Progenitor cell of endocrine pancreas (in vitro differentiated cells): ENCODE results near the gene EGLN2. TPM values are rescaled to one million over a fixed set of nuclear protein-coding genes. Genes with fewer than 3 reads are reported as not detected.

Experiments
- DNase-seq: peaks from one replicate; pipeline ENCODE4 v3.0.0; 2021; ENCODE audit warnings: low spot score; ENCODE audit not compliant: unreplicated experiment
- H3K27ac Mint-ChIP-seq: 2 replicates; pipeline ENCODE4 v1.8.0; 2021; ENCODE audit warnings: mild to moderate bottlenecking, moderate library complexity, mixed read lengths
- H3K27me3 Mint-ChIP-seq: 2 replicates; pipeline ENCODE4 v1.8.0; 2021; ENCODE audit warnings: mixed read lengths
- H3K36me3 Mint-ChIP-seq: 2 replicates; pipeline ENCODE4 v1.8.0; 2022; ENCODE audit warnings: mixed read lengths; ENCODE audit not compliant: insufficient read depth
- H3K4me1 Mint-ChIP-seq: 2 replicates; pipeline ENCODE4 v1.8.0; 2021; ENCODE audit warnings: low read depth, mixed read lengths
- H3K4me3 Mint-ChIP-seq: 2 replicates; pipeline ENCODE4 v1.8.0; 2021; ENCODE audit warnings: low read depth, mild to moderate bottlenecking, moderate library complexity, mixed read lengths
- H3K9me3 Mint-ChIP-seq: 2 replicates; pipeline ENCODE4 v1.8.0; 2021; ENCODE audit warnings: low read depth, mixed read lengths
- CTCF ChIP-seq: fragments of 200-600 bp; sonication (generic); IDR thresholded peaks from one replicate; pipeline ENCODE4 v1.5.0; 2021; ENCODE audit warnings: antibody characterized with exemption, mild to moderate bottlenecking; ENCODE audit not compliant: unreplicated experiment
- total RNA-seq: library from RNA; stranded (reverse); gene quantifications from 2 replicates; pipeline ENCODE4 v1.2.1, GENCODE V29; 2021

Gene EGLN2
- total RNA-seq, 1 donor from 2014 or later = 110 TPM

GRCh38 chr19:40797963-40798682, 868 bp upstream of the EGLN2 start:
- no peaks in the 10 kb centered on the region for H3K27me3 Mint-ChIP-seq
- peaks cover 31% of the 10 kb centered on the region for H3K4me1 Mint-ChIP-seq
- TF ChIP-seq CTCF = peak; percentile 47
- peak overlapping the region; percentile 99 for H3K27ac Mint-ChIP-seq
- peak; percentile 52 for DNase-seq
- H3K4me3 Mint-ChIP-seq = peak overlapping the region; percentile 81
- no peaks in the 10 kb centered on the region for H3K9me3 Mint-ChIP-seq
- H3K36me3 Mint-ChIP-seq = peaks cover 4% of the 10 kb centered on the region

- TF ChIP-seq CTCF = no peak
- peaks cover 45% of the 10 kb centered on the region for H3K4me1 Mint-ChIP-seq
Observed at GRCh38 chr19:40799558-40800338, 757 bp downstream of the EGLN2 start.

GRCh38 chr19:40800339-40800996, 1.5 kb downstream of the EGLN2 start:
- Mint-ChIP-seq H3K4me3 (peak overlapping the region; percentile 89), H3K4me1 (peaks cover 48% of the 10 kb centered on the region), H3K36me3 (peaks cover 6% of the 10 kb centered on the region), H3K9me3 (no peaks in the 10 kb centered on the region), H3K27me3 (no peaks in the 10 kb centered on the region), H3K27ac (peak overlapping the region; percentile 92)
- no peak for TF ChIP-seq CTCF
- DNase-seq = no peak

More at GRCh38 chr19:40799558-40800338, 757 bp downstream of the EGLN2 start:
- H3K27ac Mint-ChIP-seq = peak overlapping the region; percentile 92
- H3K36me3 Mint-ChIP-seq = peaks cover 6% of the 10 kb centered on the region
- H3K9me3 Mint-ChIP-seq = no peaks in the 10 kb centered on the region
- no peaks in the 10 kb centered on the region for H3K27me3 Mint-ChIP-seq
- peak overlapping the region; percentile 89 for H3K4me3 Mint-ChIP-seq
- DNase-seq = no peak

- peaks cover 6% of the 10 kb centered on the region for H3K36me3 Mint-ChIP-seq
- no peaks in the 10 kb centered on the region for H3K27me3 Mint-ChIP-seq
- peaks cover 48% of the 10 kb centered on the region for H3K4me1 Mint-ChIP-seq
- DNase-seq = no peak
- H3K4me3 Mint-ChIP-seq = peak overlapping the region; percentile 89
- H3K27ac Mint-ChIP-seq = no peak overlapping the region
- H3K9me3 Mint-ChIP-seq = no peaks in the 10 kb centered on the region
- no peak for TF ChIP-seq CTCF
Observed at GRCh38 chr19:40800997-40801377, 2.0 kb downstream of the EGLN2 start.
